ENCODE measurements around the gene ZNF808. TPM values are rescaled to one million over a fixed set of nuclear protein-coding genes. Genes with fewer than 3 reads are reported as not detected.
"Not testable (repeated sequence)": the region's sequence is repeated elsewhere in the genome, so short reads cannot be mapped to it uniquely, and the experiment has no call there.

ZNF808 gene
- polyA plus RNA-seq, 1 of the 3 experiments (the other 2 are of a cell fraction) = 3.3 TPM

GRCh38 chr19:52601025-52601973 is 73.8 kb downstream of the ZNF808 start:
- TF ChIP-seq NRF1 (IDR thresholded peaks at IDR 0.05; ENCODE audit: low read depth, low read length) (peak; percentile 61), USF2 (IDR thresholded peaks at IDR 0.05; ENCODE audit: borderline replicate concordance, low read depth, low read length) (no peak), POLR2AphosphoS5 (IDR thresholded peaks at IDR 0.05; ENCODE audit: low read depth, low read length) (peak; percentile 79; the same call in 1 of the 2 replicates), CTCF (IDR thresholded peaks at IDR 0.05) (peak; percentile 21; the same call in 1 of the 2 replicates), PBX3 (IDR thresholded peaks at IDR 0.05) (no peak), MXI1 (IDR thresholded peaks at IDR 0.05; ENCODE audit: low read depth, low read length) (peak; percentile 81), ELF1 (IDR thresholded peaks at IDR 0.05) (peak; percentile 68), MAX (IDR thresholded peaks at IDR 0.05; ENCODE audit: low read depth) (0 out of 2 replicates have a peak, but pooled peaks have one; percentile 1)
- H3K79me2 ChIP-seq (ENCODE audit: insufficient read depth) = peaks cover 9% of the 10 kb centered on the region; the same call in 1 of the 2 replicates
- ChIA-PET POLR2A (no interaction called here), CTCF (interaction anchor here (0.6 to 1.6 kb wide), 3 partner anchors 11 to 365 kb away, joined by 3 to 4 read pairs (median 3); no protein-coding TSS in a partner anchor)
- no peaks in the 10 kb centered on the region for H4K20me1 ChIP-seq (ENCODE audit: insufficient read depth)
- H3K9me2 ChIP-seq = no peaks in the 10 kb centered on the region
- H3K4me2 ChIP-seq = peak overlapping the region; percentile 86
- peaks cover 6 to 15% of the 10 kb centered on the region in 2 experiments for H3K36me3 ChIP-seq (replicated peaks in 1 of 2; ENCODE audit: control insufficient read depth in 1 of 2, insufficient read depth in 2 of 2, low read length in 1 of 2)
- H3K27ac ChIP-seq (ENCODE audit: low read depth in 2 of 2, low read length in 1 of 2) = peak overlapping the region; percentile 38 to 54; a peak in 3 of 4 replicates
- peaks cover 3% of the 10 kb centered on the region for H3F3A ChIP-seq (replicated peaks; ENCODE audit: insufficient read depth)
- peak overlapping the region; percentile 94 for H2AFZ ChIP-seq (ENCODE audit: low read depth)
- peak overlapping the region; percentile 59 to 81 for H3K4me3 ChIP-seq (ENCODE audit: low read depth in 2 of 2, low read length in 1 of 2)
- no peaks in the 10 kb centered on the region for H3K9me3 ChIP-seq
- H3K27me3 ChIP-seq (ENCODE audit: insufficient read depth) = no peaks in the 10 kb centered on the region
- H3K4me1 ChIP-seq (ENCODE audit: control insufficient read depth in 1 of 2, insufficient read depth in 2 of 2, low read depth in 1 of 2, low read length in 1 of 2) = peaks cover 0 to 7% of the 10 kb centered on the region in 2 experiments; a peak in 1 of 4 replicates
- DNase-seq = peak; percentile 95
- 3% methylated on average over 46 of the region's 62 CpGs for WGBS (ENCODE audit: low lambda C conversion rate)
- peak overlapping the region; percentile 63; the same call in 1 of the 2 replicates for H3K9ac ChIP-seq

GRCh38 chr19:52601974-52602366 is 74.5 kb downstream of the ZNF808 start:
- H3K4me1 ChIP-seq (ENCODE audit: control insufficient read depth in 1 of 2, insufficient read depth in 2 of 2, low read depth in 1 of 2, low read length in 1 of 2); H3F3A ChIP-seq (replicated peaks; ENCODE audit: insufficient read depth); H4K20me1 ChIP-seq (ENCODE audit: insufficient read depth); H3K27me3 ChIP-seq (ENCODE audit: insufficient read depth); DNase-seq; H3K9me3 ChIP-seq; H3K79me2 ChIP-seq (ENCODE audit: insufficient read depth); H3K9me2 ChIP-seq; H3K27ac ChIP-seq (ENCODE audit: low read depth in 2 of 2, low read length in 1 of 2); POLR2A ChIA-PET; H3K36me3 ChIP-seq (replicated peaks in 1 of 2; ENCODE audit: control insufficient read depth in 1 of 2, insufficient read depth in 2 of 2, low read length in 1 of 2): not testable (repeated sequence)
- 61% methylated on average over 3 of the region's 3 CpGs for whole genome bisulfite sequencing (ENCODE audit: low lambda C conversion rate)
- Histone ChIP-seq H2AFZ (ENCODE audit: low read depth) (peak overlapping the region; percentile 94; the same call in 1 of the 2 replicates), H3K9ac (peak overlapping the region; percentile 63; the same call in 1 of the 2 replicates), H3K4me2 (peak overlapping the region; percentile 86), H3K4me3 (ENCODE audit: low read depth in 2 of 2, low read length in 1 of 2) (peak overlapping the region; percentile 59 to 81)
- CTCF ChIA-PET = interaction anchor here (1.6 kb wide), 1 partner anchor 23 kb away, joined by 3 read pairs; no protein-coding TSS in a partner anchor
